DOHH2 (cell line): ENCODE measurements around the gene RASGEF1B.
"Not testable (repeated sequence)": the region's sequence is repeated elsewhere in the genome, so short reads cannot be mapped to it uniquely, and the experiment has no call there.

ENCODE experiments used
- H3F3A ChIP-seq: fragments of 200-600 bp; sonication (generic), shearing (Covaris generic); 2 replicates; pipeline ENCODE4 v1.6.0; 2016; ENCODE audit warnings: antibody characterized with exemption, mild to moderate bottlenecking; ENCODE audit not compliant: control insufficient read depth, insufficient read depth
- H3K27ac ChIP-seq: fragments of 200-600 bp; sonication (generic); 2 replicates; pipeline ENCODE4 v1.5.1; 2014; ENCODE audit warnings: low read depth, mild to moderate bottlenecking, low read length, moderate library complexity
- H3K27me3 ChIP-seq: fragments of 200-600 bp; sonication (generic); 2 replicates; pipeline ENCODE4 v1.6.1; 2014; ENCODE audit warnings: mild to moderate bottlenecking, low read length, mixed read lengths; ENCODE audit not compliant: control insufficient read depth
- H3K36me3 ChIP-seq: fragments of 200-600 bp; sonication (generic); 2 replicates; pipeline ENCODE4 v1.6.1; 2014; ENCODE audit warnings: mild to moderate bottlenecking, low read length, moderate library complexity, mixed read lengths; ENCODE audit not compliant: control insufficient read depth
- H3K4me1 ChIP-seq: fragments of 200-600 bp; sonication (generic); 2 replicates; pipeline ENCODE4 v1.6.1; 2014; ENCODE audit warnings: mild to moderate bottlenecking, low read length, mixed read lengths; ENCODE audit not compliant: control insufficient read depth
- H3K4me2 ChIP-seq: fragments of 200-600 bp; sonication (generic); 2 replicates; pipeline ENCODE4 v1.6.0; 2014; ENCODE audit warnings: mild to moderate bottlenecking, low read length, moderate library complexity
- H3K4me3 ChIP-seq: fragments of 200-600 bp; sonication (generic); 2 replicates; pipeline ENCODE4 v1.5.1; 2014; ENCODE audit warnings: mild to moderate bottlenecking, low read length, mixed read lengths
- H3K79me2 ChIP-seq: fragments of 200-600 bp; sonication (generic); 2 replicates; pipeline ENCODE4 v1.6.1; 2014; ENCODE audit warnings: mild to moderate bottlenecking, low read length, mixed read lengths; ENCODE audit not compliant: control insufficient read depth
- H3K9me2 ChIP-seq: fragments of 200-600 bp; sonication (generic); replicated peaks from 2 replicates; pipeline ENCODE4 v1.6.1; 2014; ENCODE audit warnings: mild to moderate bottlenecking, low read length, mixed read lengths; ENCODE audit not compliant: control insufficient read depth
- H3K9me3 ChIP-seq: fragments of 200-600 bp; sonication (generic); 2 replicates; pipeline ENCODE4 v1.6.1; 2014; ENCODE audit warnings: antibody characterized with exemption, low read length, mixed read lengths; ENCODE audit not compliant: control insufficient read depth, insufficient read depth
- H4K20me1 ChIP-seq: fragments of 200-600 bp; sonication (generic); 2 replicates; pipeline ENCODE4 v1.6.0; 2014; ENCODE audit warnings: low read depth, mild to moderate bottlenecking, antibody characterized with exemption, low read length, moderate library complexity; ENCODE audit not compliant: control insufficient read depth, insufficient read depth
- EZH2phosphoT487 ChIP-seq: fragments of 200-600 bp; sonication (generic); IDR thresholded peaks from 2 replicates; pipeline ENCODE4 v1.6.1; 2017; ENCODE audit warnings: borderline replicate concordance, mild to moderate bottlenecking, antibody characterized with exemption, low read length, moderate library complexity, mixed read lengths
- TF ChIP-seq, protein P1 (sequence below): fragments of 200-600 bp; sonication (generic); IDR thresholded peaks from one replicate; pipeline ENCODE4 v1.5.1; 2014; ENCODE audit warnings: antibody characterized with exemption, mild to moderate bottlenecking, low read depth, low read length; ENCODE audit not compliant: poor library complexity, severe bottlenecking

Gene RASGEF1B

DNA sequence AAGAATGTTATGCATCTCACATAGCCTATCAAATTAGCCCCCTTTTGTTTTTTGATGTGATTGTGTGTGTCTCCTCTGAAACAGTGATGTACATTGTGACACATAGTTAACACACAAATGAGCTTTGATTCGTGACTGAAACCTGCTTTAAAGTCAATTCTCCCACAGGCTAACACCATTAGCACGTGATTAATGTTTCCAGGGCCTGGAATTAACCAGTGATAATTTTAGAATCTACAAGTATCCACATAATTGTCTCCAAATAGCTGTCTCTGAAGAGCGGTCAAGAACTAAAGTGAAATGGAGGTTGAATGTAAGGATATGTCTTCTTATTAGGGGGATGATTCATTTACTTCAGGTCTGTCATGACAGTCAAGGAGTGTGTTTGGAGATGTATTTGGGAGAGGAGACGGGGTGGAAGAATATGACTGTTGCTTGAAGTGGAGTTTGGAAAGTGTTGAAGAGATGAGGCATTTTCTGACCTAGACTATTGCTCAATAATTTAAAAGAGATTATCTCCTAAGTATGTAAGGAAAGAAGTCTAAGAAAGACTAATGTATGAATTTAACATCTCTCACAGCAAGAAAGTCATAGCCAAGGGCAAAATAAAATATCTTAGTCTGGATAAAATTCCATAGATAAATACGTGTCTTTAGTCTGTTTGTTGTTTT is 13.7 kb upstream of the RASGEF1B start:
- peaks cover 5% of the 10 kb centered on the region; the same call in 1 of the 2 replicates for H3K4me1 ChIP-seq
- H3K9me3 ChIP-seq = 0 out of 2 replicates have a peak, but pooled peaks cover 5% of the 10 kb centered on the region
- H3K36me3 ChIP-seq = no peaks in the 10 kb centered on the region
- H3K9me2 ChIP-seq = no peaks in the 10 kb centered on the region
- no peaks in the 10 kb centered on the region for H4K20me1 ChIP-seq
- no peak overlapping the region for H3K27ac ChIP-seq
- H3K79me2 ChIP-seq = no peaks in the 10 kb centered on the region
- no peak overlapping the region for H3K4me2 ChIP-seq
- no peaks in the 10 kb centered on the region for H3K27me3 ChIP-seq
- no peak overlapping the region for H3K4me3 ChIP-seq
- TF ChIP-seq EZH2phosphoT487 = no peak
- TF ChIP-seq, protein P1, sequence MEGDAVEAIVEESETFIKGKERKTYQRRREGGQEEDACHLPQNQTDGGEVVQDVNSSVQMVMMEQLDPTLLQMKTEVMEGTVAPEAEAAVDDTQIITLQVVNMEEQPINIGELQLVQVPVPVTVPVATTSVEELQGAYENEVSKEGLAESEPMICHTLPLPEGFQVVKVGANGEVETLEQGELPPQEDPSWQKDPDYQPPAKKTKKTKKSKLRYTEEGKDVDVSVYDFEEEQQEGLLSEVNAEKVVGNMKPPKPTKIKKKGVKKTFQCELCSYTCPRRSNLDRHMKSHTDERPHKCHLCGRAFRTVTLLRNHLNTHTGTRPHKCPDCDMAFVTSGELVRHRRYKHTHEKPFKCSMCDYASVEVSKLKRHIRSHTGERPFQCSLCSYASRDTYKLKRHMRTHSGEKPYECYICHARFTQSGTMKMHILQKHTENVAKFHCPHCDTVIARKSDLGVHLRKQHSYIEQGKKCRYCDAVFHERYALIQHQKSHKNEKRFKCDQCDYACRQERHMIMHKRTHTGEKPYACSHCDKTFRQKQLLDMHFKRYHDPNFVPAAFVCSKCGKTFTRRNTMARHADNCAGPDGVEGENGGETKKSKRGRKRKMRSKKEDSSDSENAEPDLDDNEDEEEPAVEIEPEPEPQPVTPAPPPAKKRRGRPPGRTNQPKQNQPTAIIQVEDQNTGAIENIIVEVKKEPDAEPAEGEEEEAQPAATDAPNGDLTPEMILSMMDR = no peak
- no peaks in the 10 kb centered on the region for H3F3A ChIP-seq

DNA sequence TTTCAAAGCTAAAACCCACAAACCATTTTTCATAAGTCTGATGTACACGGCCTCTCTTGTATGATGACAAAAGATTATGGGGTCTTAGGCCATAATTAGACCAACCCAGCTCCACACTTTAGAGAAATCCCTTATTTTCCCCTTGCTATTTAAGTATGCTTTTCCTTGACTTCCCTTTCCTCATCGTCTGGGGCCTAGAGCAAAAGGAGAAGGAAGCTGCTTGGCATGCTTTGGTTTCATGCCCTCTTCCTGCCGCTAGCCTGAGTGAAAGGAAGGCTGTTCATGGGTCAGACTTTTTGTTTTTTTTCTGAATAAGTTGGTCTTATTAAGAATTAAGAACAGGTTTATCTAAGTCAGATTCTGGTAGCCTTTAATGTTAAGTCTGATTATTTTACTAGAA is 10.6 kb upstream of the RASGEF1B start:
- no peaks in the 10 kb centered on the region for H3F3A ChIP-seq
- H3K27ac ChIP-seq = no peak overlapping the region
- TF ChIP-seq EZH2phosphoT487 = no peak
- TF ChIP-seq, protein P1 = no peak
- no peaks in the 10 kb centered on the region for H3K9me3 ChIP-seq
- no peaks in the 10 kb centered on the region for H4K20me1 ChIP-seq
- no peak overlapping the region for H3K4me3 ChIP-seq
- no peaks in the 10 kb centered on the region for H3K9me2 ChIP-seq
- peaks cover 5% of the 10 kb centered on the region; the same call in 1 of the 2 replicates for H3K4me1 ChIP-seq
- H3K27me3 ChIP-seq = no peaks in the 10 kb centered on the region
- H3K4me2 ChIP-seq = no peak overlapping the region
- no peaks in the 10 kb centered on the region for H3K79me2 ChIP-seq
- no peaks in the 10 kb centered on the region for H3K36me3 ChIP-seq

DNA sequence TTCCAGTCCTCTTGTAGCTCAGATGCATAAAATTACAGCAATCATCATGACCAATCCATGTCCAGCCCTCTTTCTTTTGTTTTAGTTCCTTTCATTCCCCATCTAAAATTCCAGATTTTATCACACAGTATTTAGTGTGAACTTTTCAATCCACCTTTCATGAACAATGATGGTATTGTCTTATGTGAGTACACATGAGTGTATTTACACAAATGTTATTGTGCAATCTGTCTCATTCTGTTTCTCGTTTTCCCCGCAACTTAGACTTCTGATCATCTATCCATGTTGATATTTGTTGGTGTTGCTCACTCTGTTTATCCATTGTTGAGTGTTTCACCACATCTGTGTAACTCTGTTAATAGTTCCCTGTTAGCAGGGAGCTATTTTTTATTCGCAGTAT is 9.4 kb upstream of the RASGEF1B start:
- no peaks in the 10 kb centered on the region for H3K9me2 ChIP-seq
- H3K4me3 ChIP-seq = no peak overlapping the region
- H3K4me2 ChIP-seq = no peak overlapping the region
- H3K36me3 ChIP-seq = no peaks in the 10 kb centered on the region
- H3K27ac ChIP-seq = no peak overlapping the region
- no peaks in the 10 kb centered on the region for H4K20me1 ChIP-seq
- H3F3A ChIP-seq = no peaks in the 10 kb centered on the region
- no peaks in the 10 kb centered on the region for H3K9me3 ChIP-seq
- TF ChIP-seq, protein P1 = no peak
- no peak for TF ChIP-seq EZH2phosphoT487
- no peaks in the 10 kb centered on the region for H3K79me2 ChIP-seq
- no peaks in the 10 kb centered on the region for H3K27me3 ChIP-seq
- H3K4me1 ChIP-seq = no peaks in the 10 kb centered on the region

DNA sequence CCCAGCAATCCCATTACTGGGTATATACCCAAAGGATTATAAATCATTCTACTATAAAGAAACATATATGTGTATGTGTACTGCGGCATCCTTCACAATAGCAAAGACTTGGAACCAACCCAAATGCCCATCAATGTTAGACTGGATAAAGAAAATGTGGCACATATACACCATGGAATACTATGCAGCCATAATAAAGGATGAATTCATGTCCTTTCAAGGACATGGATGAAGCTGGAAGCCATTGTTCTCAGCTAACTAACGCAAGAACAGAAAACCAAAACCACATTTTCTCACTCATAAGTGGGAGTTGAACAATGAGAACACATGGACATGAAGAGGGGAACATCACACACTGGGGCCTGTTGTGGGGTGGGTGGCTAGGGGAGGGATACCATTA is 7.9 kb upstream of the RASGEF1B start:
- not testable (repeated sequence) for H3K27me3 ChIP-seq, H3K9me2 ChIP-seq, H4K20me1 ChIP-seq, H3K4me3 ChIP-seq, H3K9me3 ChIP-seq, H3K27ac ChIP-seq, H3K4me1 ChIP-seq, H3K79me2 ChIP-seq, H3F3A ChIP-seq, H3K36me3 ChIP-seq, H3K4me2 ChIP-seq

DNA sequence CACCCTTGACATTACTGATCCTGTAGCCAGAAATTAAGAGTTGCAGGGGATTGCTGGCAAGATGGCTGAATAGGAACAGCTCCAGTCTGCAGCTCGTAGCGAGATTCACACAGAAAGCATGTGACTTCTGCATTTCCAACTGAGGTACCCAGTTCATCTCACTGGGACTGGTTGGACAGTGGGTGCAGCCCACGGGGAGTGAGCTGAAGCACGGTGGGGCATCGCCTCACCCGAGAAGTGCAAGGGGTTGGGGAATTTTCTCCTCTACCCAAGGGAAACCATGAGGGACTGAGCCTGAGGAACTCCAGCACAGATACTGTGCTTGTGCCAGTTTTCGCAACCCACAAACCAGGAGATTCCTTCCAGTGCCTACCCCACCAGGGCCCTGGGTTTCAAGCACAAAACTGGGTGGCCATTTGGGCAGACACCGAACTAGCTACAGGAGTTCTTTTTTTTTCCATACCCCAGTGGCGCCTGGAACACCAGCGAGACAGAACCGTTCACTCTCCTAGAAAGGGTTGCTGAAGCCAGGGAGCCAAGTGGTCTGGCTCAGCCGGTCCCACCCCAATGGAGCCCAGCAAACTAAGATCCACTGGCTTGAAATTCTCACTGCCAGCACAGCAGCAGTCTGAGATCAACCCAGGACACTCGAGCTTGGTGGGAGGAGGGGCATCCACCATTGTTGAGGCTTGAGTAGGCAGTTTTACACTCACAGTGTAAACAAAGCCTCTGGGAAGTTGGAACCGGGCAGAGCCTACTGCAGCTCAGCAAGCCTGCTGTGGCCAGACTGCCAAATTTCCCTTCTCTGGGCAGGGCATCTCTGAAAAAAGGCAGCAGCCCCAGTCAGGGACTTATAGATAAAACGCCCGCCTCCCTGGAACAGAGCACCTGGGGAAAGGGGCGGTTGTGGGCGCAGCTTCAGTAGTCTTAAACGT is 1.9 kb upstream of the RASGEF1B start:
- H3K9me2 ChIP-seq, H3K27me3 ChIP-seq, H3K36me3 ChIP-seq: not testable (repeated sequence)
- peaks cover 13% of the 10 kb centered on the region for H3F3A ChIP-seq
- peaks cover 10% of the 10 kb centered on the region for H3K9me3 ChIP-seq
- peak overlapping the region; percentile 90 for H3K27ac ChIP-seq
- peak overlapping the region; percentile 90 for H3K4me3 ChIP-seq
- H4K20me1 ChIP-seq = peaks cover 10% of the 10 kb centered on the region; the same call in 1 of the 2 replicates
- peaks cover 31% of the 10 kb centered on the region for H3K4me1 ChIP-seq
- peak overlapping the region; percentile 81 for H3K4me2 ChIP-seq
- H3K79me2 ChIP-seq = peaks cover 30% of the 10 kb centered on the region
